ENCODE data around the gene LY6G6C.

The LY6G6C gene

DNA sequence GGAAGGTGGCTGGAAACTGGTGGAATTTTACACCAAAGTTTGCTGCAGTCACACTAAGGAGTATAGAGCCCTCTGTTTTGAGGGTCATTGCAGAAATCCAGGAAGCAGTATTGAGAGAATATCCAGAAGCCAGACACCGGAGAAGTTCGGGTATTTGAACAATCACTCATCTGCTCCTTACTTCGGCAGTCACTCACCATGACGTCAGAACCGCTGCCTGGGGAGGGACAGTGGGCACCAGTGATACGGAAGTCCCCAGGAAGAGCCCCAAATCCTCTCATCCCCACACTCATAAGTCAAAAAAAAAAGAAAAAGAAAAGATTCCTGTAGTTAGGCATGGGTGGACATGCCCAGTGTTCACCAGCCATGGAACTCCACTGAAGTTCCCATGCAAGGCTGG, 44.6 kb downstream of the LY6G6C start:
- no peak for DNase-seq

- no peak for DNase-seq
Observed at GRCh38 chr6:31676322-31676903, 45.1 kb downstream of the LY6G6C start.

DNA sequence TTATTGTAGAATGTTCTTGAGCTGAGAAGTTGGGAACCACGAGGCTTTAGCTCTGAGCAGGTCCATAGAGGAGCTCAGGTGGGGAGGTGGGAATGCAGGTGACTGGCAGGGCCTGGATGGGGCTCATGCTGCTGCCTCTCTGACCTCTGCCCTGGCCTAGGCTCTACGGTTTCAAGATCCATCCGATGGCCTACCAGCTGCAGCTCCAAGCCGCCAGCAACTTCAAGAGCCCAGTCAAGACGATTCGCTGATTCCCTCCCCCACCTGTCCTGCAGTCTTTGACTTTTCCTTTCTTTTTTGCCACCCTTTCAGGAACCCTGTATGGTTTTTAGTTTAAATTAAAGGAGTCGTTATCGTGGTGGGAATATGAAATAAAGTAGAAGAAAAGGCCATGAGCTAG, 51.9 kb downstream of the LY6G6C start, which contains the start of gene LY6G5B:
TSS of gene LY6G5B (plus strand) at position 301 of the 400 bp plus-strand sequence. CDS start 975 bp downstream, outside the sequence.
- DNase-seq, result no peak
